Left forelimb (tissue), 1 donor: Measurements from ENCODE around the gene QPCT.

Experiments used
- DNase-seq: peaks from one replicate; pipeline ENCODE4 v3.0.0-alpha.2; 2018; ENCODE audit warnings: low spot score

The QPCT gene

DNA sequence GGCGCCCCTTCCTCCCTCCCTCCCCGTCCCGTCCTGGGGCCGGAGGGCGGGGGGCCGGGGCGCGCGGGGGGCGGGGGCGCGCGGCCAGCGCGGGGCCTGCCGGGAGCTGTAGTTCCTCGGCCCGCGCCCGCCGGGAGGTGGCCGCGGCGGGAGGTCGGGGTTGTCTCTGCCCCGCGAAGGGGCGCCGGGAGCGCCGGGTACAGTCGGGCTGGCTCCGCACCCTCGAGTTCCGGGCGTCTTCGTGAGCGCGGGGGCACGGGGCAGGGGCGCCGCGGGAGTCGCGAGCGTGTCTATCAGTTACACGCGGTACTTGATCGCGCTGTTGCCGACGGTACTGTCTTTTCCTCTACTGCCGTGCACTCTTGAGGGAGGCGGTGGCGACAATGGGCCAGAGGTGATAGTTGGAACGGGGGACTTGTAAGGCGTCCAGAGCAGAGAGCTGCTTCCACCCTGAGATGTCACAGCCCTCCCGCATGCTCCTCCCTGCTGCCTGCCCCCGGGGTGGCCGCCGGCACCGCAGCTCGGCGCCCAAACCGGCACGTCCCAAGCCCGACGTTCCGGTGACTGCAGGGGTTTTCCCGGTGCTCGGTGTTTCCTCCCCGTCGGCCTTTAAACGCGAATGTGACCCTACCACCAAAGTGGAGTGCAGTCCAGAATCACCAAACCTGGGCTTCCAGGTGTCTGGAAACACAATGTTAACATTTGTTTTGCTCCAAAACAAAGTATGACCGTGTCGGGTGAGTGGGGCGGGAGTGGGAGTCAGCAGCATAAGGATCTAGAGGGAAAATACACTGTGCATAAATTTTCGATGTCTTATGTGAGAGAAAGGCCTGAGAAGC lies 19.4 kb upstream of the QPCT start, which contains the start of gene PRKD3:
TSS of gene PRKD3 (minus strand) at position 48 of the 839 bp plus-strand sequence. CDS start 8,309 bp downstream, outside the sequence.
- DNase-seq = peak; percentile 90

DNA sequence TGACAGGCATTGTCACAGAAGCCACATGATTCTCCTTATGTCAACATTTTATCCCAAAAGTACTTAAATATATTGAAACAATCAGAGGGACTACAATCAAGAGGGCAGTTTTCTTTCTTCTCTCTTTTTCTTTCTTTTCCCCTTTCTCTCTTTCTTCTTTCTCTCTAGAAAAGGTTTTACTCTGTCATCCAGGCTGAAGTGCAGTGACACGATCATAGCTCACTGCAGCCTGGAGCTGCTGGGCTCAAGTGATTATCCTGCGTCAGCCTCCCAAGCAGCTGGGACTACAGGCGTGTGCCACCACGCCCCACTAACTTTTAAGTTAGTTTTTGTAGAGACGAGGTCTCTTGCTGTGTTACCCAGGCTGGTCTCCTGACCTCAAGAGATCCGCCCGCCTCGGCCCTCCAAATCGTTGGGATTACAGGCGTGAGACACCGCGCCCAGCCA lies 18.8 kb upstream of the QPCT start:
- DNase-seq = no peak

DNA sequence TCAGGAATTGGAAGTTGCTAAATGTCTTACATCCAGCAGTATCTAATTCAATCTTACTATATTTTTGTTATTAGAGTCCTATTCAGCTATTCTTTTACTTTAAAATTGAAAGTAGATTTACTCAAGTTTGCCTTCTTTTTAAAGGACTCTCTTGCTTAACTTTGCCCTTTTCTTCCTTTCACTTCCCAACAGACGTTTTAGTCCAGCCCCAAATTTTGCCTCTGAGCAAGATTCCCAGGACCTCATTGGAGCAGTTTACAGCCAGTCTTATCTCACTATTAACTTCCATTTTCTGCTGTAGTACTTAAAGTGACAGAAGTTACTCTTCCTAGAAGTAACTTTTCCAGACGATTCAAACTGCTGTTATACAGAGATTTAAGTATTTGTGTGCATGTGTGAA lies 18.1 kb upstream of the QPCT start:
- DNase-seq = no peak

DNA sequence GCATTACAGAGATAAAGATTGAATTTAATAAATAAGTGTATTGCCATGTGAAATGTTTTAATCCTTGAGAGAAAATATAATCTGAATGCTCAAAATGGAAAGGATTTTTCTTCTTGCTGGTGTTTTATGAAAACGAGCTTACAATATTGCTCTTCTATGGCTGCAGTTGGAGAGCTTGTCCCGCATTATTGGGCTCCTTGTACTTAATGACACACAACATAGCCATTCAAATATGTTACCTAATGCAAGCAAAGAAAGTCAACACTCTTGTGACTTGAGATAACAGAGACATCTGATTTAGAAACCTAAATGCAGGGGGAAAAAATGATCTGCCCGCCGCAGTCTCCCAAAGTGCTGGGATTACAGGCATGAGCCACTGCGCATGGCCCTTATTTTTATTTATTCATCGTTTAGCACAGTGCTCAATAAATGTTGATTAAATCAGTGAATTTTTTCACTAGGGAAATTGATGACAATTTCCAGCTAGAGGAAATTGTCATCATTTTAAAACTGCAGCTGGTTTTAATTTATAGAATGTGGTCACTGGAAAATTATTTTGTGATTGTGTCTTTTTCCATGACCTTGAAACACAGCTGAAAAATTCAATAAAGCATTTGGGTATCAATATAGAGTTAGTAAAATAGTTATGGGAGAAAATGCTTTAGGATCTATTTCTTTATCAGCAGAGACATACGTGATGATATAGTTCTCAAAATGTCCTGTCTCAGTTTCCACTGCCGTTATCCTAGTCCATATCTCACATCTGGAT lies 17.4 kb upstream of the QPCT start:
- no peak for DNase-seq

DNA sequence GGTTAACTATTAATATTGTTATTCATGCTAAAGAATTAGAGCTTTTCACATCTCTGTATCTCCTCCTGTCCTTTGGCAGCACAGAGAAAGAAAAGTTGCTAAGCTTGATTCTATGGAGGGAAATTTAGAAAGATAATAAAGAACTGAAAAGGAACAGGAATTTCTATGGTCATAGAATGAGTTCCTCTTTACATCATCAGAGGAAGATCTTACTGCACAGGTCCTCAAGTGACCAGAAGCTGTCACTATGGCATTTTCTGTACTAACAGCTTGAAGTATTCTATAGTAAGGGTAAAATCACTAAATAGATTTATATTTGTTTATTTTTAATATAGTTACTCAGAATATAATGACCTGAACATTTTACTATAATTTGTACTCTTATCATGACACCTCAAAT lies 13.7 kb upstream of the QPCT start:
- DNase-seq = no peak

DNA sequence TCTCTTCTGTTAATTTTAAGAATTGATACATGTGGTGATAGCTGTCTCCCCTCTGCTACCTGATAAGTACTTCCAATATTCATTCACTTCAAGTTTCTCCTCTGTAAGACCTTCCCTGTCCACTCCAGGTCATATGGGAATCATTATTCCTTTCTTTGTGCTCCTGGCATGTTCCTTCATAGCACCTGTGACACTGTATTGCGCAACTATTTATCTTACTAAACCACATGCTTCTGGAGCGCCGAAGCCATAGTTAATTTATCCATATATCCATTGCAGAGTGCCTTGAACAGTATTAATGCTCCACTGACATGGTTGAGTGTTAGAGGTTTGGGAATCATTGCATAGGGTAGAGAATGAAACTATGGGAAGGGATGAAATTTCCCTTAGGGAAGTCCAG lies 11.9 kb upstream of the QPCT start:
- no peak for DNase-seq

DNA sequence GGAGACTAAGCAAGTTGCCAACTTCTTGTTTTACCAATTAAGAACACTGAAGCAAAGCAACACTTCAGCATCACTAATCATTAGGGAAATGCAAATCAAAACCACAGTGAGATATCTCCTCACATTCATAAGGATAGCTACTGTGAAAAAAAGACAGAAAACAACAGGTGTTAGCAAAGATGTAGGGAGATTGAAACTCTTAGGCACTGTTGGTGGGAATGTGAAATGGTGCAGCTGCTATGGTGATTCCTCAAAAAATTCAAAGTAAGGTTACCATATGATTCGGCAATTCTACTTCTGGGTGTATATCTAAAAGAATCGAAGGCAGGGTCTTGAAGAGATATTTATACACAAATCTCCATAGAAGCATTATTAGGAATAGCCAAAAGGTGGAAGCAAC lies 11.2 kb upstream of the QPCT start:
- no peak for DNase-seq

DNA sequence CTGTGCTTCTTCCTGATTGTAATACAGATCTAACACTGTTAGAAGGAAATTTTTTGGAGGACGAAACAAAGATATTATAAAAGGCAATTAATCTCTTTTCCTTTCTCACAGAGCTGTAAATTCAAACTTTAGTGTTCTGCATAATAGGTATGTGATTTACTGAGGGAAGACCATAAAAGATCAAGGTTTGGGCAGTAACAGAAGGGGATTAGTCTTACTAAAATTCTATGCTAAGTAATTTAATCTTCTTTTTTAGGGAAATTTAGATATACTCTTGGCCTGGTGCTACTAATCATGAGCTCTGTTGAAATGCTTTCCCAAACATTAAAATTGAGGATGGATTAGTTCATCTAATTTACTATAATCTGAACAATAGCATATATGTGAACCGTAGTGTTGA lies 8.8 kb upstream of the QPCT start:
- DNase-seq = no peak

DNA sequence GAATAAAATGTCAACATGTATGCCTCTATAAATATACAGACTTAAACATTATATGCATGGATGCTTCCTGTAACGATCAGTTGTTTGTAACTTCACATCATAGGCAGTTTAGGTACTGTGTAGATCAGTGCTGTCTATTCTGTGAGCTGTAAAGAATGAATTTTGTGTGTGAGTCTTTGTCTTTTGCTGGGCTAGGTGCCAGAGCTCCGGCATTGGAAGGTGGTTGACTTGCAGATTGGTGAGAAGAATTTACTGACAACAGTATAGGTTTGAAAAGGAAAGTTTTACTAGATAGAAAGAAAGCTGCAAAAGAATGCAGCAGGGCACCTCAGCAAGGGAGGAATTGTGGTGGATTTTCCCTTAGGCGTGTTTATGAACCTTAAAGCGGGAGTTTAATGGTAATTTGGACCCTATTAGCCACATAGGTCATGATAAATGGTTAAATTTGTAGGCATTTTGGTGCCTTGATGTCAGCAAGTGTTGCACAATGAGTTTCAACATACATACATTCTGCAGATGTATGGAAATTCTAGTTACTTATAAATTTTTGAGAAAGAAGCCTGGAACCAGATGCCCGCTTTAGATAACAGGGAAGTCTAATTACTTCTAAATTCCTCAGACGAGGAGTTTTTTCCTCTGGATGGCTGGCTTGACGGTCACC lies 6.7 kb upstream of the QPCT start:
- no peak for DNase-seq

DNA sequence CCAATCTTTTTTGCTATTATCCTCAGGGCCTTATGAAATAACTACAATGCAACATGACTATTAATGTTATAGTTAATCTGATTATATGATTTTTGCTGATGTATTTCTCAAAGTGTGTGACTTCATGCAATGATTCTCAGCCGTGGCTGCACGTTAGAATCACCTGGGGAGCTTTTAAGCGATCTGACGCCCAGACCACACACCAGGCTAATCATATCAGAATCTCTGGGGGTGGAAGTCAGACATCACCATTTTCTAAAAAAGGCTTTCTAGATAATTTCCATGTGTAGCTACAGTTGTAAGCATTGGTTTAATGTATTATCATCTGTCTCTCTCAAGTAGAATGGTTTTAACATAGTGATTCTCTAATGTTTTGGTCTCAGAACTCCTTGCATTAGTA lies 5.5 kb upstream of the QPCT start:
- no peak for DNase-seq

DNA sequence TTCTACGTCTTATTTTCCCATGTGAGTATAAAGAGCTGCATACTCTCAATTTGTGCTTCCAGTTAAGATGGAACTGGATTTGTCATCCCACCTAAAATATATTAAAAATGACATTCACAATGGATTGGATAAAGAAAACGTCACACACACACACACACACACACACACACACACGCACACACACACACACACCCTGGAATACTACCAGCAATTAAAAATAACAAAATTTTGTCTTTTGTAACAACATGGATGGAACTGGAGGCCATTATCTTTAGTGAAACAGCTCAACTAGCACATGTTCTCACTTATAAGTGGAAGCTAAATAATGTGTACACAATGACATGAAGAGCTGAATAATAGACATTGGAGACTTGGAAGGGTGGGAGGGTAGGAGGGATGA lies 3.8 kb upstream of the QPCT start:
- DNase-seq = no peak

DNA sequence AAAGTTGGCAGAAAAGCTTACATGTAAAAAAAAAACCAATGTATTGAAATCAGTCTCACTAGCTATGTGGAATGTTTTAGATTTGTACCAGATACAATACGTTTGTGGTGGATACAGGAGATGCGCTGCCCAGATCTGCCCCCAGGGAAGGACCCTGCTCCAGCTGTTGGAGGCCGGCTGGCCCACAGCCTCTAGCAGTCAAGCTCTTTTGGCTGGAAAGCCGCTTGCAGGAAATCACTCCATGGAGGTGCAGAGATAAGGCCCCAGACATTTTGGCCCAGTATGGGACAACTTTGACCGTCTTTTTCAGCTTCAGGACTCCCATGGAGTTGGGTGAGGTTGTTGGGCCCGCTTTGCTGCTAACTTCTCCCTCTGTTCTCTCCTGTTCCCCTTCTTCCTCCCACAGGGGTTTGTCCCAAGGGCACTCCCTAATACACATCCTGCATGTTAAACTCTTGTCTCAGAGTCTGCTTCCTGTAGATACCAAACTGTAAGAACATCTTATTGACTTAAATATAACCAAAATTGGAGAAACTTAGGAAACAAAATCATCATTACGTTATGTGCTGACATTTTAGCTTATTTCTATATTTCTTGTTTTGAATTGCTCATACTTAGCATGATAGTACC lies 1.7 kb upstream of the QPCT start:
- no peak for DNase-seq

DNA sequence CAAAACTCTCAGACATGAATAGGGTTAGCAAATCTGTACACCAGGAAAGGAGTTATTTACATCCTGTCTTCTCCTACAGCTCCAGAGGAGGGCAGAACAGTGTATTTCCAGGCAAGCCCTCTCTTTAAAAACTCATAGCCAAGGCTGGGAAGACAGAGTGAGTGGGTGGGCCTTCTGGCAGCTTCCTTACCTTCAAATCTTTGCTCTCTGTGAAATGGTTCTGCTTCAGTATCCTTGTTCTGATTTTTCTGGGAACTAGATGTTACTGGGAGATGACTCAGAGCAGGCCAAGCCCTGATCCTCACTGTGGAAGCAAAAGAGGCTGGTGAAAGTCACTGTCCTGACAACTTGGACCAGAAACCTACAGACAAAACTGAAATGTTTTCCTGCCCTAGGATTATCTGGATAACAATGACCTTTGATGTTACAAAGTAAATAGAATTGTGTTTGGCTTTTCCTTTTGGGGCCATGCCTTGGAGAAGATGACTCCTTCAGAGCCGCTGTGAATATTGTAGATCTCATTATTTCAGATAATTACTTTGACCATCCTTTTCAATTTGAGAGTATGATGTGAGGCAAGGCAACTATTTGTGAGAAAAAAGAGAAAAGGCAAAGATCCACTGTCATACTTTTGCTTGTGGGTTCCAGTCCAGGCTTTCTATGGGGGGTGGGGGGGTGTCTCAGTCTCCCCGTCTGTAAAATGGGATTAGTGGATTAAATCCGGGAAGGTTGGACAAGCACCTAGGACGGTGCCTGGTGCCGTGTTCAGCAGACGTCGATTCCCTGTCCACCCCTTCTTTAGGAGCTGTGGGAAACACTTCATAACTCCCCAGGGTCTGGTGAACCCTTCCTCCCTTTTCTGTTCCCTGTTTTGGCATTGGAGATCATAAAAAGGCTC lies 644 bp upstream of the QPCT start:
- DNase-seq = no peak

DNA sequence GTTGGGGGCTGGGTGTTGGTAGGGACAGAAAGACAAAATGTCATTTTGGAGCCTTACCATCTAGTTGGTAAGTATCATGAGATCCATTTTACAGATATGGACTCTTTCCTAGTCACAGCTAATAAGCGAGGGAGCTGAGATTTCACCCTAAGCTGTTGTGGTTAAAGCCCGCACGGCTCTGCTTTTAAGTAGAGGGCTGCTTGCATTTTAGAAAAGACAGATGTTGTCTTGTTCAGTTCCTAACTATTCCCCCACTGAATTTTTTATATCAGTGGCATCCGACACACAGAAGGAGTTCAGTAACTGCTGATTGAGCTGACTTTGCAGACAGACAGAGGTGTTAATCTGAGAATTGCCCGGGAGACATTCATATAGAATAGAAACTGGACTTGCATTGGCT lies 3.7 kb downstream of the QPCT start:
- DNase-seq = no peak

DNA sequence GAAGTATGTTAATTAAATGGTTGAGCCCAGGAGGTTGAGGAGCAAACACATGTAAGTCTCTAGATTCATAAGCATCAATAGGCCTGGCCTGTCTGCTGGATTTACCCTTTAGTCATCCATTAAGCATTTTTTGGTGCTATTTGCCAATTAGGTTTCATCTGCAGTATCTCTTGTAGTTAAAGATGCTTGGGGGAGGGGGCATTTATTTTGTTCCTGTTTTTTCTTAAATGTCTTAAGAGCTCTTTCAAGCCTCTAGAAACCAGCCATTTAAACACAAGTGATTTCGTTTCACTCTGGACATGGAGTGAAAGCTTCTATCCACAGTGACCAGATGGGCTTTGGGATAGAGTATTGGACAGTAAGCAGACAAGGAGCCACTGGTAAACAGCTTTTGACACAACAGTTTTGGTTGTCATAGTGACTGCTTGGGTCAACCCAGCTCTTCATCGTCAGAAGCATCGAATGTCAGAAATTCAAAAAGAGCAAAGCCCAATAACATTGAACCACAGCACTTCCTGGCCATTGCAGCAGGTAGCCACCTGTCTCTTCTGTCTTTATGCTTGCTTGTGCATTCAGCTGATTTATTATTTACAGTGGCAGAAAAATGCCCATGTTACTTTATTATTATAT lies 4.9 kb downstream of the QPCT start:
- DNase-seq = no peak

DNA sequence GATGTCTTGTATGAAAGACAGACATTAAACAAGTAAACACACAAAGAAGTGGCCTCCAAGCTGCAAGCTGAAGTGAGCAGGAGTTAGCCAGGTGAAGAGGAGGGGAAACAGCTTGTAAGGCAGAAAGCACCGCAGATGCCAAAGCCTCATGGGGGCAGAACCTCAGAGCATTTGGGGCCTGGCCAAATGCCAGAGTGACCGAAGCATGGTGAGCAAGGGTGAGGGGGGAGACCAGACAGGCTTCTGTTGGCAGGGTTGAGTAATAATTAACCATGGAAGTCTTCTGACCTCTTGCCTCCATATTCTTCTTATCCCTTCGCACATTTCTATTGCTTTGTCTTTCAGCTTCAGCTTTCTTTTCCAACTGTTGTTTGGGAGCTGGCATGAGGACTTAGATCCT lies 5.6 kb downstream of the QPCT start:
- DNase-seq = no peak

DNA sequence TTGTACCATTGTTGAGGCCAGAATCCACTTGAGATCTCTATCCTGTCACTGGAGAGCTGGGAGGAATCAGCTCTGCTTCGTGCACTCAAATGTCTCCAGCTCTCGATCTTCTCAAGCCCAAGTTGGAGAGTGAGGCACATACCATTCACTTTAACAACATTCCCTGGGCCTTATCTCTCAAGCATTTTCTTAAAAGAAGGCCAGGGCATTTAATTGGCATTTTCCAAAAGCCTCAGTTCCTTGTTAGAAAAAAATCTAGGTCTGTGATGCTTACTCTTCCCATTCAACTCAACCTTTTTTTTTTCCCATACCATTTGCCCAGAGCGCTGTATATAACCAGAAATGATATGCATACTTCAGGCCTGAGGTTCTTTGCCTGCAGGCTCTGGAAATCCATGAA lies 10.1 kb downstream of the QPCT start:
- DNase-seq = no peak

DNA sequence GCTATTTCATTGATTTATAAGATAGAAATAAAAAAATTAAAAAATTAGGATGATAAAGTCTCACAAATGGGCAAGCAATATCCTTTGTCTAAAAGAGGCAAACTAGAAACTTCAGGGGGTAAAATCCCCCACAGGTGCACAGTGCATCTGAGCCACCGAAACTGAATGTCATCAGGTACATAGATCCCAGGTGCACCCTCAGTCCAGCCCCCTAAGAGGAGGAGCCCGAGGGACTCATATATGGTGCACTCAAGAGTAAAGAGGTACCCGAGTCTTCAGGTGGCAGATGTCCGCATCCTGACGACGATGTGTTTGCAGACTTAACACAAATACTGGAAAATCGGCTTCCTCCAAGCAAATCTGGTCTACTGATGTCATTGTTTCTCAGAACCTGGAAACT lies 11.3 kb downstream of the QPCT start:
- no peak for DNase-seq

DNA sequence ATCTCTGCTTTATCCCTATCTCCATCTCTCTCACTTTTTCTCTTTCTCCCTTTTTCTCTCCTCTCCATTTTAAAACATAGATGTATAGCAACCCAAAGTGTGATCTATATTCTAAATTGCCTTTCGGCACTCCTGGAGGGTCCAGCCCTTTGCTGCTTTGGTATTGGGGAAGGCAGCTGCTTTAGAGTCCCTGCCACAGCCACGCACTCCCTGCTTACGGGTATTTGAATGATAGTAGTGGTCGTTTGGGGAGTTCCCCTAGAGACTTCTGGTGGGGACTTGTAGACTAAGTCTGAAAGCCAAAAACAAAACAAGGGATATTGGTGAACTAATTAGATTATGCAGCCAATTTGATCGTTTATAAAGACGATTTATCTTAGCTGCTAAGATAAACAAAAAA lies 11.9 kb downstream of the QPCT start:
- DNase-seq = no peak

DNA sequence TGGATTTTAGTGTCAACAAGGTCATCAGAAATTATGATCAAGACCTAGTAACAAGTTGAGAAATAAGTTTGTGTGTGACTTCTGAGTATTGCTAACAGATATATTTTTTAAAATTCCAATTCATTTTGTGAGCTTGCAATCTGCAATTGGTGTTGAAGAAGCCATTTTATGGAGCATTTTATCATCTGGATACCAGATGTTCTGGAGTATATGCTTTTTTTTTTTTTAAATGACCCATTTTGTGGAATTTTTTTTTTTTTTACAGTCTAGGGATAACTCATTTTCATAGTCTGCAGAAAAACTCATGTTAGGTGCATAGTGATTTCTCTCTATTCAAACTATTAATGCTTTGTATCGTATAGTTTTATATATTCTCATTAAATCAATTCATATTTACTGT lies 12.6 kb downstream of the QPCT start:
- DNase-seq = no peak

DNA sequence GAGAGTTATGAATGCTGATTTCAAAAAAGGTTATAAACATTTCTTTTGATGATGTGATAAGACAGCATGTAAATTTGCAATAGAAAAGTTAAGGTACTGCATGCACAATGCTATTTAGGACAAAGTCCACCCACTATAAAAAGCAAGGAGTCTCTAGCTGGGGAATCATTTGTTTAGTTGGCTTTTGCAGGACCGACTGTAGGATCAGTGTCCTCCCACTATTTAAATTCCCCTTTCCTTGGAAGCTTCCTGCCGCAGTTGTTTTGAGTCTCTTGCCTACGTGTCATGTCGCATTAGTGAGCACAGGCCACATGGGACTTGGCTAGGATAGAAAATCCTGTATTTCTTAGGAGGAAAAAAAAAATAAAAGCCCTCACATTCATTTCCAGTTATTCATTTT lies 13.1 kb downstream of the QPCT start:
- no peak for DNase-seq
